ENCODE measurements around the gene E2F6. TPM values are rescaled to one million over a fixed set of nuclear protein-coding genes. Genes with fewer than 3 reads are reported as not detected.

The E2F6 gene
- total RNA-seq, 4 donors from 2014 or later: 17.2 to 30.2 (median 22.9) TPM

DNA sequence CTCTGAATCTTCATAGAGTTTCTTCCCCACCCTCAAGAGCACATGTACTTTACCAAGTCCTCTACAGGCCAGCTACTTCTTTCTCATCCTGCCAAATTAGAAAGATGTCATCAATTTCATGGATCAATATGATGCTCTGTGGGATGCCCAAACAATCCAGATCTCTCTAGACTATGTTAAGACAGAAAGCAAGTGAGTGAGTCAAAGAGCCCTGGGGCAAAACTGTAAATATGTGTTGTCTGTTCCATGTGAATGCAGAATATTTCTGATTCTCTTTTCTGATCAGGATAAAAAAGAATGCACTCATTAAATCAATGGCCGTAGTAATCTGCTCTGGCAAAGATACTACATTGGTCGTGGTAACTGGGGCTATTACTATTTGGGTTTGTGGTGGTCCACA, 68.4 kb downstream of the E2F6 start:
- TF ChIP-seq, protein P1, sequence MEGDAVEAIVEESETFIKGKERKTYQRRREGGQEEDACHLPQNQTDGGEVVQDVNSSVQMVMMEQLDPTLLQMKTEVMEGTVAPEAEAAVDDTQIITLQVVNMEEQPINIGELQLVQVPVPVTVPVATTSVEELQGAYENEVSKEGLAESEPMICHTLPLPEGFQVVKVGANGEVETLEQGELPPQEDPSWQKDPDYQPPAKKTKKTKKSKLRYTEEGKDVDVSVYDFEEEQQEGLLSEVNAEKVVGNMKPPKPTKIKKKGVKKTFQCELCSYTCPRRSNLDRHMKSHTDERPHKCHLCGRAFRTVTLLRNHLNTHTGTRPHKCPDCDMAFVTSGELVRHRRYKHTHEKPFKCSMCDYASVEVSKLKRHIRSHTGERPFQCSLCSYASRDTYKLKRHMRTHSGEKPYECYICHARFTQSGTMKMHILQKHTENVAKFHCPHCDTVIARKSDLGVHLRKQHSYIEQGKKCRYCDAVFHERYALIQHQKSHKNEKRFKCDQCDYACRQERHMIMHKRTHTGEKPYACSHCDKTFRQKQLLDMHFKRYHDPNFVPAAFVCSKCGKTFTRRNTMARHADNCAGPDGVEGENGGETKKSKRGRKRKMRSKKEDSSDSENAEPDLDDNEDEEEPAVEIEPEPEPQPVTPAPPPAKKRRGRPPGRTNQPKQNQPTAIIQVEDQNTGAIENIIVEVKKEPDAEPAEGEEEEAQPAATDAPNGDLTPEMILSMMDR (IDR thresholded peaks at IDR 0.05; ENCODE audit: low read depth): no peak

DNA sequence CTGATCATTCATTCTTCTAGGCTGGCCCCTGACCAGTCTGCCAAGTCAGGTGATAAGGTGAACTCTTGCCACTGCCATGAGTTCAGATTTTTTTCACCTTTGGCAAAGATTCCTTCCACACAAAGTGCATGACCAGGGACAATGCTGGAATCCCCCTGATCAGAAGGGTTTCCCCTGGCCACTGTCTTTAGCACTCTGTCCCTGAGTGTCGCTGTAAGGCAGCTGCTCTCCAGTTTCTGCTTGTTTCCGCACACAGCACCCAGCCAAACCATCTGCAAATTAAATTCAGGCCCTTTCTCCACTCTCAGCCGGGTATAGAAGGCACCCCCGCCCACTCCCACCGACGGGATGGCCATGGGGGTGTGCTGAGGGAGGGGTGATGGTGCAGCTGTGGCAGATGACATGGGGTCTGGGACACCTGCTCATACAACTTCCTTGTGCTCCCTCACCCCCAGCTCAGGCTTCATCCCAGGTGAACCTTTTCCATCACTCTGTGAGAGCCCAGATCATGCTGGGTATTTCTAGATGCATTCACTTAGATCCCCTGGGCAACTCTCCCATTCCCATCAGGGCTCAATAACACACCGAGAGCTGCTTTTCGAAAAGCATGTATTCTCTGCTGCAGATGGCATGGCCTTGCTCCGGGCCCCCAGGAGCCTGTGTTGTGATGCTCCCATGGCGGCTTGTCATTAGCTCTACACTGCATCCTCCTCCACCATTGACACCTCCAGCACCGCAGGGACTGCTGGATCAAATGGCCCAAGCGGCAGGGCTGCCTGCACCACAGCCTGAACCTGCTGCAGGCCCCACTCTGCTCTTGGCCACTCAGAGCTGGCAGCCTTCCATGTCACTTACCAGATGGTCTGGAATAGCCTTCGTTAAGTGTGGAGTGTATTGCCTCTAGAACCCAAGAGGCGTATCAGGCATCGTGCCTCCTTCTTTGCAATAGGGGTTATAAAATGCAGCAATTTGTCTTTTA, 69.2 kb downstream of the E2F6 start:
- TF ChIP-seq, protein P1 (IDR thresholded peaks at IDR 0.05; ENCODE audit: low read depth): no peak

DNA sequence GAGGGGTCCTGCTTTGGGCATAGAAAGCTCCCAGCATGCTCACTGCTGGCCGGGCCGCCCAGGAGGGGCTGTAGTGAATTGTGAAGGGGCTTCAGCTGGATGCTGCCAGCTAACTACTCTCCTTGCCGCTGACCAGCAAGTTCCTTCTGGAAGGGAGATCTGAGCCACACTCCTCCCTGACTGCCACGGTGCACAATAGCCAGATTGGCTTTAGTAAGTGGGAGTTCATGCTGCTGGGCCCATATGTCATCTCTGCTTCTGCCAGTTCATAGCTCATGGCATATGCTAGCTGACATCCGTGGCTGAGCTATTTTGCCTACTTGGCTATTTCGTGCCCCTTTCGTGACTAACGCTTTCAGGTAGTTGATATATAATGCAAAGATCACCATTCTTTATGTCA, 69.9 kb downstream of the E2F6 start:
- TF ChIP-seq, protein P1 (IDR thresholded peaks at IDR 0.05; ENCODE audit: low read depth): no peak

DNA sequence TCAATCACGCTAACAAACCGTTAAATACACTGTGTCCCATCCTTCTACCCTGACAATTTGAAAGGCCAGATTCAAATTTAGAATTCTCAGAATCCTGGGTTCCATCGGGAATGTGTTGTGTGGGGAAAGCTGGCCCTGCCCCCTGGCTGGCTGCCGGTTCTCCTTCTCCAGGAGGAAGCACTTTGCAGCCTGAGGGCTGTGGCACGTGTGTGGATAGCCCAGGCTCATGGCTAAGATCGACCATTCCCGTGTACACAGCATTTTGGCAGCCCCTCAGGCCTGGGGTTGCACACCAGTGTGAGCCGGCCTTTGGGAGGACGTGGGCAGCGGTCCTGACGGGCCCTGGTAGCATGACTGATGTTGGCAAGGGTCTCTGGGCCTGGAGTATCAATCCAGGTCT, 70.6 kb downstream of the E2F6 start:
- TF ChIP-seq, protein P1 (IDR thresholded peaks at IDR 0.05; ENCODE audit: low read depth): no peak

Other genes starting within 250 kb of the E2F6 start
- 100 to 1,000 TPM; 127 to 571 (median 186) TPM for gene ROCK2, start 121.5 kb downstream of the E2F6 start, total RNA-seq
- 1 to 10 TPM; 3.4 to 8.4 (median 4.7) TPM for gene GREB1, start 67.9 kb upstream of the E2F6 start, total RNA-seq
- gene NTSR2, start 204.0 kb upstream of the E2F6 start, total RNA-seq: 1 to 10 TPM in 2 of 4 donors, not detected in 2; 1.1 TPM

Data from subcutaneous adipose tissue (tissue), 4 donors.